ENCODE data around the gene EIF1AX.
"Not testable (repeated sequence)": the region's sequence is repeated elsewhere in the genome, so short reads cannot be mapped to it uniquely, and the experiment has no call there.

EIF1AX gene, protein sequence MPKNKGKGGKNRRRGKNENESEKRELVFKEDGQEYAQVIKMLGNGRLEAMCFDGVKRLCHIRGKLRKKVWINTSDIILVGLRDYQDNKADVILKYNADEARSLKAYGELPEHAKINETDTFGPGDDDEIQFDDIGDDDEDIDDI

DNA sequence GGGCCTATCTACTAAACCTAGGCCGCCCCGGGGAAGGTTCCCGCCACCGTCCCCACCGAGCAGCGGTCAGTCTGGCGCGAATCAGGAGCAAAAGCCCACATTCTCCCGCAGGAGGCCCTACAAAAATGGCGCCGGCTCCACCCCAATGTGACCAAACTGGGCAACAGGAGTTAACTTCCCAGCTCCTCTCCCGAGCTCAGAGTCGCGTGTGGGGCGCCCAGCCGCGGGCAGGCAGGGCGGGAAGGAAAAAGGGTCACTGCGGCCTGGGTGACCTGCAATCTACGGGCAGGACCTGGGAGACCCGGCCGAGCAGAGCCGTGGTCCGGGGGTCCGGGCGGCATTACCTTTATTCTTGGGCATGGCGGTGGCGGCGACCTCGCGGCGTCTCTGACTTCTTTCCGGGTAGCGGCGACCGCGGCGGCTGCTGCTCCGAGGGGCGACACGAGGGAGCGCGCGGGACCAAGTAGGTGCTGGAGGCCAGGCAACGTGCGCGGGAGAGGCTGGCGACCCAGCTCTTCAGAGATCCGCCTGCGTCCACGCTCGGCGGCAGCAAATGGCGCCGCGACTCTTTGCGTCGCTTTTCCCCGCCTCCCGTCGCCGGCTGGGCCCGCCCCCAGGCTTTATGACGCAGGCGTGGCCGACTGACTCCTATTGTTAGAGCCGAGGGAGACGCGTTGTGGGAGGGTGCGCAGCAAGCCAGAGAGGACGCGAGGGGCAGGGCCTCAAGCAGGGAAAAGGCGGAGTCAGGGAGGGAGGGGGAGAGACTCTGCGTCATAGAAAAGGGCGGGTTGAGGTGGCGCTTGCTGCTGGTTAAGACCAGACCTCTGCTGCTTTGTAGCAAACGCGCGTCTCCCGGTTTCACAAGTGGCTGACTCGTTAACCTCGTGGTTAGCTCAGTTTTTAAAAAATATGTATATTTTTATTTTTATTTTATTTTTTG is at the start of gene EIF1AX:
TSS of gene EIF1AX (minus strand) at position 558 of the 940 bp plus-strand sequence. CDS start at position 360, 198 bp downstream.
- in situ Hi-C loops (cut with MboI; ENCODE audit: low sequenced_read_pairs): no loop called here

DNA sequence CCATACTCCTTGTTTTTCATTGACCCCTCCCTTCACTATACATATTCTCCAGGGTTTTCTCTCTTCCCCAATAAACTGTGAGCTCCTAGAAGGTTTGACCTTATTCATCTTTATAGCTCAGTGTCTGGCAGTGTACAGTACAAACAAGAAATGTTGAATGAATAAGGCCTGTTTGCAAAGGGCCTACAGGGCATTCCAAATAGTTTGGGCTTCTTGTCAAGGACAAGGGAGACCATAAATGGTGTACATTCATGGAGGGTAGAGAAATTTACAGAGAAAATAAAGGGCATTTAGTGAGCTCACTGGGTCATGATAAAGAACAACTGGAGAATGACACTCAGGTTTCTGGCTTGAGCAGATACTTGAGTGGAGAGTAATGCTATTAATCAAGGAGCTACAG is 47.5 kb upstream of the EIF1AX start:
- in situ Hi-C loops (cut with MboI; ENCODE audit: low sequenced_read_pairs): no loop called here

DNA sequence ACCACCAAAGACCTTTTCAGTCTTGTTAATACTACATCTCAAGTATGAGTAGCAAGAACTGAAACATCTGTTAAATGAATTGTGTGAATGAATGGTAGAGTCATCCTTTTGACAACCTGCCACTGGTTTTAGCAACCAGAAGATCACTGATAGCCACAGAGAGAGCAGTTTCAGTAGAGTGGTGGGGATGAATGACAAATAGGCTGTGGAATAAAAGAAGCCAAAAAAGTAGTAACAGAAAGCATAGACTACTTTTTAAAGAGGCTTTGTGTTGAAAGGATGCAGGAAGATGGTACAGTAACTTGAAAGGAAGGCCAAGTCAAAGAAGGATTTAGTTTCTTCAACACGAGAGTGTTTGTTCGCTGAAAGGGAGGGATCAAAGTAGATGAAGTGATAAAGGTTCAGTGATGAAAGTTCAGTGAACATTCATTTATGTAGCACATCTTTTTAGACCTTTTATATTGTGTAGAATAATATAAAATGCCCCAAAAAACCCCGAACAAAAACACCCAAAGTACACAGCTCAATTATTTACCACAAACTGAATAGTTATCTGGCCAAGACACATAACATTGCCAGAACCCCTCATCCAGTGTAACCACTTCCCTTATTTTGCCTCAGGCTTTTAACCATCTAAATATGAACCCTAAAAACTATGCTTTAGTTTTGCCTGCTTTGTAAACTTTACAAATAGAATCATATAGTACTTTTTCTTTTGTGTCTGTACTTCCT is 40.1 kb upstream of the EIF1AX start:
- in situ Hi-C loops (cut with MboI; ENCODE audit: low sequenced_read_pairs): no loop called here

DNA sequence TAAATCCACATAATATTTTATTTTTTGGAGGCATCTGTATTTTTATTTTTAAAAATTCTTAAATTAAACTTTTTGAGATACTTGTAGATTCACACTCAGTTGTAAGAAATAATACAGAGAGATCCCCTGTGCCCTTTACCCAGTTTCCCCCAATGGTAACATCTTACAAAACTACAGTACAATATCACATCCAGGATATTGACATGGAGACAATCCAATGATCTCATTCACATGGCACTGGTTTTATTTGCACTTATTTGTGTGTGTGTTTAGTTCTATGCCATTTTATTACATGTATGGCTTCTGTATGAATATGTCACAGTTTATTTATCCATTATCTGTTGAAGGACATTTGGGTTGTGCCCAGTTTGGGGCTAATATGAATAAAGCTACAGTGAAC is 35.5 kb upstream of the EIF1AX start:
- in situ Hi-C loops (cut with MboI; ENCODE audit: low sequenced_read_pairs): no loop called here

DNA sequence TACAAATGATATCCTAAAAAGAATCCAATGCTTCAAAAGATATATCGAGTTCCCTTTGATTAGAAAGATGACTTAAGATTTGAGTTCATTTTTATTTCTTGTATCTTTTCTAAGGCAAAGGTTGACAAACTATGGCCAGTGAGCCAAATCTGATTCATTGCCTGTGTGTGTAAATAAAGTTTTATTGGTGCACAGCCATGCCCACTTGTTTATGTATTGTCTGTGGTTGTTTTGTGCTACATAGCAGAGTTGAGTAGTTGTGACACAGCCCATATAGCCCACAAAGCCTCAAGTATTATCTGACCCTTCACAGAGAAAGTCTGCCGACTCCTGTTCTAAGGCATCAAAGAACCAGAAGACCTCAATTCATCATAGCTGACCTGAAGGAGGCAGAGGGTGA is 32.2 kb upstream of the EIF1AX start:
- in situ Hi-C loops (cut with MboI; ENCODE audit: low sequenced_read_pairs): no loop called here

DNA sequence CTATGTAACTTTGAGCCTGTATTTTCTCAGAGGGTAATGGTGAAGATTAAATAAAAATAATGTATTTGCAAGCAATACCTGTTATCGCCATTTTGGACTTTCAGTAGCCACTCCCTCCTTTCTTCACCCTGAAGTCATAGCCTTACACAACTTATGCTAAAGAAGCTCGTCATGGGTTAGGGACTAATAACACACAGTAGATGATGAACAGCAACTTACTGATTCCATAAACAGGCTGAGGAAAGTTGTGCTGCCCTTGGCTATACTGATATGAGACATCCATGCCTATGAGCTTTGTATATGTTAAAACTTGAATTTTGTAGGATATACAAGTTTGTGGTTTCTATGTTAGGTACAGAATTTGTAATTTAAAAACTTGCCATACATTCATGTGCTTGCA is 31.7 kb upstream of the EIF1AX start:
- in situ Hi-C loops (cut with MboI; ENCODE audit: low sequenced_read_pairs): no loop called here

DNA sequence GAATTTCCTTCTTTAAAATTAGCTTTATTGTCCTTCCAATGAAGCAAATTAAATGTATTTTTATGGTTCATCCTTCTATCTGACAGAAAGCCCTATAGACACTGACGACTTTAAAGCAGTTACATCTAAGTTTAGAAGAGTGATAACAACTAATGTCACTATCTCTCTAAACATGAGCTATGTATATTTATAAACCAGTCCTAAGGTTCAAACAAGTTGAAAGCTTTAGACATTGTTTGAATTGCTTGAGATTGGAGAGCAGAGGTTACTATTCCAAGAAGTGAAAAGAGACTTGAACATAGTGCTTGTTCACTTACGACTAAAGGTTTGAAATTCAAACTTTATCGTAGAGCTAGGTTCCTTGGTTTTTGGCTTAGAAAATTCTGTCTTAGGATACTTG is 30.2 kb upstream of the EIF1AX start:
- in situ Hi-C loops (cut with MboI; ENCODE audit: low sequenced_read_pairs): no loop called here

DNA sequence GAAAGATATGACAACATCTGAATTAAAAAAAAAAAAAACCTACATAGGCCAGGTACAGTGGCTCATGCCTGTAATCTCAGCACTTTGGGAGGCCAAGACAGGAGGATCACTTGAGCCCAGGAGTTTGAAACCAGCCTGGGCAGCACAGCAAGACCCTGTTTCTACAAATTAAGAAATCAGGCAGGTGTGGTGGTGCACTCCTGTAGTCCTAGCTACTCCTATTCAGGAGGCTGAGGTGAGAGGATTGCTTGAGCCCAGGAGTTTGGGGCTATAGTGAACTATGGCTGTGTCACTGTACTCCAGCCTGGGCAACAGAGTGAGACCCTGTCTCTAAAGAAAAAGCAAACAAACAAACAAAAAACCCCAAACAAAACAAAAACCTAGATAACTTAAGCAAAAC is 20.9 kb upstream of the EIF1AX start:
- in situ Hi-C loops (cut with MboI; ENCODE audit: low sequenced_read_pairs): not testable (repeated sequence)

DNA sequence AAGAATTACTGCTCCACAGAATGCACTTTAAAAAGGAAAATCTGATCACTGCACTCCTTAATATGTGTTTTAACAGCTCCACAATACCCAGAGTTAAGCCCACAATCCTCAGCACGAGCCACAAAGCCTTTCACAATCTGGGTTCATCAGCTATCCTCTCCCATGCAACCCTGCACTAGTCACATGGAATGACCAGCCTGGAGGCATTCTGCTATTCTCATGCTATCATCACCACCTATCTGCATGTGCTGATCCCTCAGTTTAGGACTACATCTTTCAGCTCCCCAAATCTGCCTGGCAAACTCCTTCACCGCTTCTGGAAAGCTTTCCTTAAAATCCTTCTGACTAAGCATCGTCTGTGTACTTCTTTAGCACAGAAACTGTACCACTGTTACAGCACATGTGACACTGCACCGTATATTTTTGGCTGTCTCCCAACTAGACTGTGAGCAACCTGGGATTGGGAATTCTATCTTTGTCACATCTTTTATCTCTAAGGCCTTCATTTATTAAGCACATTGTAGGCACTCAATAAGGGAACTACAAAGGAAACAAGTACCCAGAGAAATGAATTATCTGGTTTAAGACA is 18.3 kb upstream of the EIF1AX start:
- in situ Hi-C loops (cut with MboI; ENCODE audit: low sequenced_read_pairs): no loop called here

DNA sequence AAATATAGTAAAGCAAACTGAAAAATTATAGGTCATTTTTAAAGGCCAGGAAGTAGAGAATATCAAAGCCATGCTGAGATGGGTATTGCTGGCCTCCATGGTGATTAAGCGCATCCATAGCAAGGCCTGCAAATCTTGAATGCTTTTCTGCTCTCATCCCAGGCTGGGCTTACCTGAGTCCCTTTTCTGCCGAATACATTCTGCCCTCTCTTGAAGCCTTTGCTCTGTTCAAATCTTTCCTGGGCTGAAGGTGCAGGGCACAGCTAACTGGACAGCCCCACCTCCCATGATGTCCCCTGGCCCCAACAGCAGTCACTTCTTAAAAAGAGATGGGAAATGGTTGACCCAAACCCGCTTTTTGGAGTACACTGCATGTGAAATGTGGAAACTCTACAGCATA is 10.1 kb upstream of the EIF1AX start:
- in situ Hi-C loops (cut with MboI; ENCODE audit: low sequenced_read_pairs): no loop called here

DNA sequence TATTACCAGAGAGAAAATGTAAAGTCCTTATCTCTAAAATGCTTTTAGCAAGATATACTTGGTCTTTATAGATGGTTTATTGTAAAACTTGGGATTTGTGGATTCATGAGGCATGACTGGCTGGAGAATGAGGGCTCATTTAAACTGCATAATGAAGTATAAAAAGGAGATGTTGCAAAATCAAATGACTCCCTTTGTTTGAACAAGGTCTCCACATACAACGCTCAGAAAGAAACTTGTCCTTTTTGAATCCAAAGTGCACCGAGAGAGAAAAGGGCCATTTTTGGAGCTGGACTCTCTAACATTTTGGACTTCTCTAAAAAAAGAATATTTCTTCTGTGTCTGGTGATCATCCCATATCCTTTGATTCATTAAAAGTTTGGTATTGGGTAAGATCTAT is 7.7 kb upstream of the EIF1AX start:
- in situ Hi-C loops (cut with MboI; ENCODE audit: low sequenced_read_pairs): no loop called here

DNA sequence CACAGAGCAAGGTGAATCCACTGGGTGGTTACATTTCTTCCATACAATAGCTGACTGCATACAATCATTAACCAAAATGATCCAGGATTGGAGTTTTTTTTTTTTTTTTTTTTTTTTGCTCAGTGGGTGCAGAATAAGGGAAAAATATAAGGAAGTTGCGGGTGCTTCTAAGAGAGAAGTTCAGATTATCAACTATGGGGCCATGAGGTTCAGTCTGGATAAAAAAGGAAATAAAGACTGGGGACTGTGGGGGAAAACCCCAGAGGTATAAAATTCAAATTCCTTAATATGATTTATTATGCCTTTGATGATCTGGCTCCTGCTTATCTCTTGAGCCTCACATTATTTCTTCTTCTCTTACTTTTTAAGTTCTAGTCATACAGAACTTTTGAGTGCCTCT is 5.9 kb upstream of the EIF1AX start:
- in situ Hi-C loops (cut with MboI; ENCODE audit: low sequenced_read_pairs): no loop called here

DNA sequence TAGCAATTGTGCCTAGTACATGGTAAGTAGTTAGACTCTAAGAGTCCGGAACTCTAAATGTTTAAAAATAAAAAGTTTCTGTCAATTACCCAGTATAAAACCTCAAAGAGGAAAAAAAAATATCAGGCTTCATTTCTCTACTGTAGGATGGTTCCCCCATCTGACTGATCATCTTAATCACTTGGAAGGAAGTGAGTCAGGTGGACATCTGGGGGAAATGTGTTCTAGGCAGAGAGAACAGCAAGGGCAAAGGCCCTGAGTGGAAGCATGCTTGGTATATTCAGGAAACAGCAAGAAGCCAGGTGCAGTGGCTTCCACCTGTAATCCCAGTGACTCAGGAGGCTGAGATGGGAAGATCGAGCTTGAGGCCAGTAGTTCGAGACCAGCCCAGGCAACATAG is 2.9 kb upstream of the EIF1AX start:
- in situ Hi-C loops (cut with MboI; ENCODE audit: low sequenced_read_pairs): no loop called here

DNA sequence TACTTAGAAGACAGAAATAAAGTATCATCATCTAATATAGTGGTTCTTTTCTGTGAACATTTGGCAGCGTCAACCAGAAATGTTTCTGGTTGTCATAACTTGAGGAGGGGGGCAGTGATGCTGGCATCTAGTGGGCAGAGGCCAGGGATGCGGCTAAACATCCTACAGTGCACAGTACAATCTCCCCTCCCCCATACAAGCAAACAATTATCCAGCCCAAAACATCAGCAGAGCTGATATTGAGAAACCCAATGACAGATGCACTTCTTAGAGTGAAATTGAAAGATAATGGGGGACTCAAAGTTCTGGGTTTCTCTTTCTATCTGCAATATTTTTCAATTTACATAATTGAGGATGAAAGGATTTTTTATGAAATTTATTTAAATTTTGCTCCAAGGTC is 1.9 kb upstream of the EIF1AX start:
- in situ Hi-C loops (cut with MboI; ENCODE audit: low sequenced_read_pairs): no loop called here

DNA sequence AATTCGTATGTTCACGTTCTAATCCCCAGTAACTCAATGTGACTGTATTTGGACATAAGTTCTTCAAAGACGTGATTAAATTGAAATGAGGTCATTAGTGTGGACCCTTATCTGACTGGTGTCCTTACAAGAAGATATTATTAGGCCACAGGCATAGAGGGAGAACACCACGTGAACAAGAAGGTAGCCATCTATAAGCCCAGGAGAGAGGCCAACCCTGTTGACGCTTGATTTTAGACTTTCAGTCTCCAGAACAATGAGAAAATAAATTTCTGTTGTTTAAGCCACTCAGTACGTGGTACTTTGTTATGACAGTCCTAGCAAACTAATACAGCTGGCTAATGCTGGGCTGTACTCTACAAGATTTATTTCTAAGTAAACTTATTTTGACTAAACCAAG is 1.5 kb upstream of the EIF1AX start:
- in situ Hi-C loops (cut with MboI; ENCODE audit: low sequenced_read_pairs): no loop called here

DNA sequence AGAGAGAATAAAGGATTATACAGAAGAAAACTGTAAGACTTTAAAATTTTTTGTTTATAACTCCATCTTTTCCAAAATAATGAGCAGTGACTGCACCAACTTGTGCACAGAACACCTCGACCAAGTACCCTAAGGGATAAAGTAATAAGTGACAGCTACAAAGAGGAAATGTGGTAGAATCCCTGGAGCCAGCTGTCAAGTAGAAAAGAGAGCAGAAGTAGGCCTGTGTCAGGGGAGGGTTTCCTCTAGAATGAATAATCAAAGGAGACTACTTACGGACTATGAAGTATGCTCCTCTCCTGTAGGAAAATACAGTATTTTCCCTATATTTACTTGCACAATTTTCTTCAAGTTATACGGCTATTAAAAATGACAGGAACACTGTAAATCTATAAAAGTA is 1.2 kb downstream of the EIF1AX start:
- in situ Hi-C loops (cut with MboI; ENCODE audit: low sequenced_read_pairs): no loop called here

DNA sequence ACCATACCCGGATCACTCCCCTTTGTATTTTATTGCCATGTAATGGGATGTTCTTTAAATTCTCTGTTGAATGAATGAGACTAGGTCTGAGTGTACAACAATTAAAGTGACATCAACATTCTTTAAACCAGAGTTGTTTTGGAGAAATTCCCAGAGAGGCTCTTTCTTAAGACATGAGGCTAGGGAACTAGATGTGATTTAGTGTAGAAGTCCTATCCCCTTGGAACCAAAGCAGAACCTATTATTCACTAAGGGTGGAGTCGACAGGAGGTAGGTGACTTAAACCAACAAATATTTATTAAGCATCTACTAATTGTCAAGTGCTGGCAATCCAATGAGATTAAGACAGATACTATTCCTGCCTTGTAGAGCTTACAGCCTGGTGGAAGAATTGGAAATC is 1.7 kb downstream of the EIF1AX start:
- in situ Hi-C loops (cut with MboI; ENCODE audit: low sequenced_read_pairs): no loop called here

DNA sequence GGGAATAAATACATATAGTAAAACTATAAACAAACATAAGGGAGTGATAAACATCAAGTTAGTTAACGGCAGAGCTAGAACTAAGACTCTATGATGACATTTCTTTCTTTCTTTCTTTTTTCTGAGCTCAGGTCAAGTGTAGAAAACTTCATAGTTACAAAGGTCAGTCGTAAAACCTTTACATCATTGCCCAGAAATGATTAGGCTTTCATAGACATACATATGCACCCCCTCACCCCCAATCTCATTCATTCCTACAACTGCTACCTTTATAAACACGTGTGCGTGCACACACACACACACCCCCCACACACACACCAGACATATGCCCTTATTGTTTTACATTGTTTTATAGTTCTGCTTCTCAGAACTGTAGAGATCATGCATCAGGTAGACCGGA is 5.7 kb downstream of the EIF1AX start:
- in situ Hi-C loops (cut with MboI; ENCODE audit: low sequenced_read_pairs): no loop called here

DNA sequence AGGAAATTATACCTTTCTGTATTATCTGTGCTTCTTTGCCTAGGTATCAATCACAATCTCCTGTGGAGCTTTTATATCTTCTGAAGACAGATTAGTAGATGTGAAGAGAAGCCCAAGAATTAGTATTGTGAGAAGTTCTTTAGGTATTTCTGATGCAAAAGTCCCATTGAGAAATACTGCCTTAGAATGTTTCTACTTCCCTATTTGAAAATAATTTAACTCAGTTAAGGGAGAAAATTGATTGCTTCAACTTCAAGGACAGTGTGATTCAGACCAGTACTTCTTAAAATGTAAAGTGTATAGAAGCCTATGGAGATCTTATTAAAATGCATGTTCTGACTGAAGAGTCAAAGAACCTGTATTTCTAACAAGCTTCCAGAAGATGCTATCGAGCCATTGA is 9.0 kb downstream of the EIF1AX start:
- in situ Hi-C loops (cut with MboI; ENCODE audit: low sequenced_read_pairs): no loop called here

DNA sequence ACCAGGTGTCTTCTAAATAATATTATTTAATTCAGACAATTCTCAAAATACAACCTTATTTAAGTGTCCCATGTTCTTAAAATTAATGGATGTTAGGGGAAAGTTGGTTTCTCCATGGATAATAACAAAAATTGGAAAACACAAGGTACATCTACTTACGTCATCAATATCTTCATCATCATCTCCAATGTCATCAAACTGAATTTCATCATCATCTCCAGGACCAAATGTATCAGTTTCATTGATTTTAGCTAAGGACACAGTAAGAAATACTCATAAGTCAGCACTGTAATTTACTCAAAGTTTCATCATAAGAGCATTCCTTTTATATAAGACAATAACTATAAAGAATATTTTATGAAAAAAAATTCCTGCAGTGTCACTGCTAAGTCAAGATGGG is 11.3 kb downstream of the EIF1AX start:
- in situ Hi-C loops (cut with MboI; ENCODE audit: low sequenced_read_pairs): no loop called here

DNA sequence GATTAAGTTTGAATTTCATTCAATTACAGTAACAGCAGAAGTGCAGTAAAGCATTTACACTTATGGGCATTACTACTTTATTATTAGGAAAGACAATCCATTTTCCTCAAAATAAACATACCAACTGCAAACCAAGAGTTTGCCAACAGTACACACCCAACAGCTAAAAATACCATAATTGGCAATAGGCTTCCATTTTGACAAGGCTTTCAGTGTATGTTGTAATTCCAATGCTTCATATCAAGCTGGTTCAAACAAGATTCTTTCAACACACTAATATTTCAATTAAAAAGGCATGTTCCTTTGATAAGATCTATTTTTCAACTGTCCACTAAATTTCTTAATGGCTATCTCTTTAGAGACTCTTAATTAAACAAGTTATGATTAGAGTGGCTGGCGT is 12.1 kb downstream of the EIF1AX start:
- in situ Hi-C loops (cut with MboI; ENCODE audit: low sequenced_read_pairs): no loop called here

DNA sequence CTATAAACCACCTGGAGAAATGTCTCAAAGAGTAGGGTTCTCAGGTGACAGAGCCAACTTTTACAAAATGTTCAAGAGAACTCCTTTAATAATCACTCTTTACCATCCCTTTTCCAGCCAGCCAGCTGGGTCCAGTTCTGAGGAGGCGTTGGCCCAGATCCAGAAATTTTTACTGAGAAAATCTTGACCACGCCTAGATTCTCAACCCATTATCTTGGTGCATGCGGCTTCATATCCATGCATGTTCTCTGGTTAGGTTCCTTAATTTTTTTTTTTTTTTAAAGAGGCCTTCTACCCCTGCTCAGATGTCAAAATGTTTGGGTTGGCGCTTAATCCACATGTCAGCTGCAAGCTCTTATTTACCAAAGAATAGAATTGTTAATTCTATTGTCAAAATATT is 13.0 kb downstream of the EIF1AX start:
- in situ Hi-C loops (cut with MboI; ENCODE audit: low sequenced_read_pairs): no loop called here
